HEK293 (cell line): ENCODE measurements around the gene ZNF423.

ENCODE experiments used
- CTCF ChIA-PET: fragments of 350-600 bp; formaldehyde crosslinking; extraction: SDS; loops from one replicate; lab custom pipeline; 2021; ENCODE audit warnings: antibody characterized with exemption; lab: Yijun Ruan, JAX
- POLR2A ChIA-PET: fragments of 300-600 bp; formaldehyde crosslinking; extraction: SDS; loops from one replicate; lab custom pipeline; 2020; ENCODE audit warnings: antibody characterized with exemption, inconsistent platforms; lab: Yijun Ruan, JAX
- H3K27ac ChIP-seq: fragments of 200-500 bp; sonication (Bioruptor generic); 2 replicates; pipeline ENCODE4 v1.5.1; 2014; ENCODE audit warnings: low read depth, low read length, control low read depth, inconsistent platforms; ENCODE audit errors: extremely low read depth
- H3K36me3 ChIP-seq, 2 experiments: fragments of 200-500 bp in 1 of 2; sonication (Bioruptor generic) in 1 of 2; 1 replicate in 1 of 2; 2 replicates in 1 of 2; pipeline ENCODE4 v1.5.1; 2014 to 2017; ENCODE audit warnings: inconsistent platforms in 2 of 2, low read length in 2 of 2; ENCODE audit not compliant: control insufficient read depth in 2 of 2, insufficient read depth in 1 of 2
- H3K4me1 ChIP-seq: fragments of 200-500 bp; sonication (Bioruptor generic); 2 replicates; pipeline ENCODE4 v1.5.1; 2014; ENCODE audit warnings: mild to moderate bottlenecking, low read length, inconsistent platforms; ENCODE audit not compliant: control insufficient read depth, insufficient read depth
- H3K4me3 ChIP-seq: 2 replicates; pipeline ENCODE4 v1.5.1; 2011; ENCODE audit warnings: low read depth, mild to moderate bottlenecking, control low read depth, low read length, moderate library complexity
- H3K9me3 ChIP-seq: fragments of 200-500 bp; sonication (Bioruptor generic); 2 replicates; pipeline ENCODE4 v1.5.1; 2014; ENCODE audit warnings: low read depth, low read length, inconsistent platforms; ENCODE audit not compliant: control insufficient read depth, insufficient read depth
- EGR2 ChIP-seq: fragments of 450-650 bp; formaldehyde crosslinking; IDR thresholded peaks from 2 replicates; pipeline ENCODE4 v1.5.1; 2016; ENCODE audit warnings: low read depth, missing biosample characterization, missing genetic modification characterization
- FEZF1 ChIP-seq: fragments of 450-650 bp; formaldehyde crosslinking; IDR thresholded peaks from 2 replicates; pipeline ENCODE4 v1.5.1; 2016; ENCODE audit warnings: missing biosample characterization, missing genetic modification characterization
- GLI2 ChIP-seq: fragments of 450-650 bp; formaldehyde crosslinking; IDR thresholded peaks from 2 replicates; pipeline ENCODE4; 2017; ENCODE audit warnings: missing biosample characterization, missing genetic modification characterization, low read depth, borderline replicate concordance
- IKZF3 ChIP-seq: fragments of 450-650 bp; IDR thresholded peaks from 2 replicates; pipeline ENCODE4 v1.5.0; 2018; ENCODE audit warnings: missing biosample characterization, mild to moderate bottlenecking, missing genetic modification characterization, moderate library complexity
- KLF9 ChIP-seq: fragments of 450-650 bp; formaldehyde crosslinking; IDR thresholded peaks from 2 replicates; pipeline ENCODE4 v1.5.1; 2016; ENCODE audit warnings: missing biosample characterization, missing genetic modification characterization, low read depth
- MYNN ChIP-seq: fragments of 450-650 bp; formaldehyde crosslinking; IDR thresholded peaks from 2 replicates; pipeline ENCODE4 v1.5.1; 2016; ENCODE audit warnings: missing biosample characterization, missing genetic modification characterization, borderline replicate concordance
- SCRT2 ChIP-seq: fragments of 450-650 bp; formaldehyde crosslinking; IDR thresholded peaks from 2 replicates; pipeline ENCODE4 v1.5.1; 2016; ENCODE audit warnings: missing biosample characterization, missing genetic modification characterization
- TCF7L2 ChIP-seq: IDR thresholded peaks from 2 replicates; pipeline ENCODE4 v1.6.1; 2011; ENCODE audit warnings: low read depth, mild to moderate bottlenecking, inconsistent platforms, low read length, moderate library complexity, borderline replicate concordance
- ZBTB48 ChIP-seq: fragments of 450-650 bp; formaldehyde crosslinking; IDR thresholded peaks from 2 replicates; pipeline ENCODE4 v1.5.1; 2016; ENCODE audit warnings: missing biosample characterization, missing genetic modification characterization
- ZBTB8A ChIP-seq: fragments of 450-650 bp; formaldehyde crosslinking; IDR thresholded peaks from 2 replicates; pipeline ENCODE4 v1.5.1; 2016; ENCODE audit warnings: missing biosample characterization, missing genetic modification characterization
- ZNF10 ChIP-seq: fragments of 450-650 bp; formaldehyde crosslinking; IDR thresholded peaks from 2 replicates; pipeline ENCODE4 v1.5.1; 2017; ENCODE audit warnings: missing biosample characterization, missing genetic modification characterization
- ZNF133 ChIP-seq: fragments of 450-650 bp; formaldehyde crosslinking; IDR thresholded peaks from 2 replicates; pipeline ENCODE4 v1.5.1; 2016; ENCODE audit warnings: missing biosample characterization, missing genetic modification characterization
- ZNF202 ChIP-seq: fragments of 450-650 bp; formaldehyde crosslinking; IDR thresholded peaks from 2 replicates; pipeline ENCODE4 v1.5.1; 2016; ENCODE audit warnings: missing biosample characterization, missing genetic modification characterization, borderline replicate concordance
- ZNF266 ChIP-seq: fragments of 450-650 bp; formaldehyde crosslinking; IDR thresholded peaks from 2 replicates; pipeline ENCODE4 v1.5.1; 2016; ENCODE audit warnings: missing biosample characterization, missing genetic modification characterization, low read depth
- ZNF274 ChIP-seq, 2 experiments: fragments of 200-500 bp in 1 of 2; fragments of 450-650 bp in 1 of 2; sonication (Bioruptor generic) in 1 of 2; formaldehyde crosslinking in 1 of 2; IDR thresholded peaks; 2 replicates each; pipeline versions ENCODE4 v1.5.1 to v1.6.1; 2014 to 2016; ENCODE audit warnings: borderline replicate concordance in 1 of 2, inconsistent platforms in 1 of 2, low read length in 1 of 2, missing biosample characterization in 1 of 2, missing genetic modification characterization in 1 of 2
- ZNF426 ChIP-seq: fragments of 450-650 bp; formaldehyde crosslinking; IDR thresholded peaks from 2 replicates; pipeline ENCODE4 v1.5.1; 2017; ENCODE audit warnings: missing biosample characterization, missing genetic modification characterization, mild to moderate bottlenecking, inconsistent platforms, moderate library complexity
- ZNF501 ChIP-seq: fragments of 450-650 bp; formaldehyde crosslinking; IDR thresholded peaks from 2 replicates; pipeline ENCODE4 v1.5.1; 2016; ENCODE audit warnings: missing biosample characterization, missing genetic modification characterization
- ZNF514 ChIP-seq: fragments of 450-650 bp; formaldehyde crosslinking; IDR thresholded peaks from 2 replicates; pipeline ENCODE4 v1.5.1; 2016; ENCODE audit warnings: missing biosample characterization, missing genetic modification characterization
- ZNF549 ChIP-seq: fragments of 450-650 bp; IDR thresholded peaks from 2 replicates; pipeline ENCODE4 v1.5.1; 2018; ENCODE audit warnings: missing biosample characterization, missing genetic modification characterization, mild to moderate bottlenecking, inconsistent platforms, moderate library complexity
- ZNF621 ChIP-seq: fragments of 450-650 bp; formaldehyde crosslinking; IDR thresholded peaks from 2 replicates; pipeline ENCODE4 v1.5.1; 2017; ENCODE audit warnings: missing biosample characterization, missing genetic modification characterization
- ZNF623 ChIP-seq: fragments of 450-650 bp; formaldehyde crosslinking; IDR thresholded peaks from 2 replicates; pipeline ENCODE4 v1.5.1; 2016; ENCODE audit warnings: missing biosample characterization, missing genetic modification characterization
- ZNF624 ChIP-seq: fragments of 450-650 bp; formaldehyde crosslinking; IDR thresholded peaks from 2 replicates; pipeline ENCODE4 v1.5.1; 2017; ENCODE audit warnings: missing biosample characterization, missing genetic modification characterization
- ZNF701 ChIP-seq: fragments of 450-650 bp; formaldehyde crosslinking; IDR thresholded peaks from 2 replicates; pipeline ENCODE4 v1.5.1; 2016; ENCODE audit warnings: missing biosample characterization, missing genetic modification characterization
- ZNF791 ChIP-seq: fragments of 450-650 bp; formaldehyde crosslinking; IDR thresholded peaks from 2 replicates; pipeline ENCODE4 v1.5.1; 2016; ENCODE audit warnings: missing biosample characterization, missing genetic modification characterization
- ZNF830 ChIP-seq: fragments of 450-650 bp; IDR thresholded peaks from 2 replicates; pipeline ENCODE4 v1.5.0; 2018; ENCODE audit warnings: missing biosample characterization, missing genetic modification characterization, low read depth, mild to moderate bottlenecking, moderate library complexity
- ZNF843 ChIP-seq: fragments of 450-650 bp; formaldehyde crosslinking; IDR thresholded peaks from 2 replicates; pipeline ENCODE4 v1.5.1; 2016; ENCODE audit warnings: missing biosample characterization, missing genetic modification characterization
- TF ChIP-seq, protein P1 (sequence below): fragments of 450-650 bp; formaldehyde crosslinking; conservative IDR thresholded peaks from 2 replicates; pipeline ENCODE4 v1.5.1; 2016; ENCODE audit warnings: low read depth, missing biosample characterization, missing genetic modification characterization
- TF ChIP-seq, protein P2 (sequence below): fragments of 450-650 bp; formaldehyde crosslinking; optimal IDR thresholded peaks from 2 replicates; pipeline ENCODE3; 2016; ENCODE audit warnings: missing biosample characterization, mild to moderate bottlenecking, missing genetic modification characterization
- TF ChIP-seq, protein P3 (sequence below): fragments of 450-650 bp; formaldehyde crosslinking; IDR thresholded peaks from 2 replicates; pipeline ENCODE4; 2016; ENCODE audit warnings: missing biosample characterization, missing genetic modification characterization

ZNF423 gene

DNA sequence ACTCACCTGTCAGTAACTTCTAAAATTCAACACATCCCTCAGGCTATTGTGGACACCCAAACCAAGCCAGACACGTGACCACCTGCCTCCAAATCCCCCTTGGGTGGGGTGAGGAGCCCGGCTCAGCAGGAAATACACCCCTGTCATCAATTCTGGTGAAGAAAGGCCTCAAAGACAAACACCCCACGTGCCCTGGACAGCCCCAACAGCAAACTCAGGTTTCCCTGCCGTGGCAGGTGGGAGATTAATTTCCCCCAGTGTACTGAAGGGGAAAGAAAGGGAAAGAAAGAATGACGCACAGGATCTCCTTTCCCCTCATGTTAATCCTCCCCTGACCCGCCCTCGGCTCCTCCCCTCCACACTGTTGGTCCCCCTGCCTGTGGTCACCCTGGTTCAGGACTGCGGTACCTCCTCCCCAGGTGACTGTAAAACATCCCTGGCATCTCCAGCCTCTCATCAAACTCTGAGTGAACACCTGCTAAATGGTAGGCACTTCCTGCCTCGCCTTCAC lies 98.3 kb downstream of the ZNF423 start:
- H3K36me3 ChIP-seq: no peaks in the 10 kb centered on the region
- no peak overlapping the region for H3K27ac ChIP-seq
- ChIA-PET POLR2A (no interaction called here), CTCF (interaction anchor here (0.7 to 1.0 kb wide), 3 partner anchors 16 to 165 kb away, joined by 3 to 4 read pairs (median 4); no protein-coding TSS in a partner anchor)
- H3K9me3 ChIP-seq: no peaks in the 10 kb centered on the region
- H3K4me1 ChIP-seq: 0 out of 2 replicates have a peak, but pooled peaks cover 2% of the 10 kb centered on the region
- TF ChIP-seq SCRT2 (tag by site-specific recombination): no peak
- TF ChIP-seq ZNF266 (tag by site-specific recombination): no peak
- TF ChIP-seq ZNF10 (tag by site-specific recombination): no peak
- TF ChIP-seq ZNF624: no peak
- no peak for TF ChIP-seq ZNF501
- TF ChIP-seq ZNF621 (tag by site-specific recombination): no peak
- no peak for TF ChIP-seq ZBTB48 (tag by site-specific recombination)
- no peak for TF ChIP-seq FEZF1 (tag by site-specific recombination)
- TF ChIP-seq, protein P1, sequence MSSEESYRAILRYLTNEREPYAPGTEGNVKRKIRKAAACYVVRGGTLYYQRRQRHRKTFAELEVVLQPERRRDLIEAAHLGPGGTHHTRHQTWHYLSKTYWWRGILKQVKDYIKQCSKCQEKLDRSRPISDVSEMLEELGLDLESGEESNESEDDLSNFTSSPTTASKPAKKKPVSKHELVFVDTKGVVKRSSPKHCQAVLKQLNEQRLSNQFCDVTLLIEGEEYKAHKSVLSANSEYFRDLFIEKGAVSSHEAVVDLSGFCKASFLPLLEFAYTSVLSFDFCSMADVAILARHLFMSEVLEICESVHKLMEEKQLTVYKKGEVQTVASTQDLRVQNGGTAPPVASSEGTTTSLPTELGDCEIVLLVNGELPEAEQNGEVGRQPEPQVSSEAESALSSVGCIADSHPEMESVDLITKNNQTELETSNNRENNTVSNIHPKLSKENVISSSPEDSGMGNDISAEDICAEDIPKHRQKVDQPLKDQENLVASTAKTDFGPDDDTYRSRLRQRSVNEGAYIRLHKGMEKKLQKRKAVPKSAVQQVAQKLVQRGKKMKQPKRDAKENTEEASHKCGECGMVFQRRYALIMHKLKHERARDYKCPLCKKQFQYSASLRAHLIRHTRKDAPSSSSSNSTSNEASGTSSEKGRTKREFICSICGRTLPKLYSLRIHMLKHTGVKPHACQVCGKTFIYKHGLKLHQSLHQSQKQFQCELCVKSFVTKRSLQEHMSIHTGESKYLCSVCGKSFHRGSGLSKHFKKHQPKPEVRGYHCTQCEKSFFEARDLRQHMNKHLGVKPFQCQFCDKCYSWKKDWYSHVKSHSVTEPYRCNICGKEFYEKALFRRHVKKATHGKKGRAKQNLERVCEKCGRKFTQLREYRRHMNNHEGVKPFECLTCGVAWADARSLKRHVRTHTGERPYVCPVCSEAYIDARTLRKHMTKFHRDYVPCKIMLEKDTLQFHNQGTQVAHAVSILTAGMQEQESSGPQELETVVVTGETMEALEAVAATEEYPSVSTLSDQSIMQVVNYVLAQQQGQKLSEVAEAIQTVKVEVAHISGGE (tag by site-specific recombination): no peak
- TF ChIP-seq ZNF426 (tag by site-specific recombination): no peak
- TF ChIP-seq, protein P2, sequence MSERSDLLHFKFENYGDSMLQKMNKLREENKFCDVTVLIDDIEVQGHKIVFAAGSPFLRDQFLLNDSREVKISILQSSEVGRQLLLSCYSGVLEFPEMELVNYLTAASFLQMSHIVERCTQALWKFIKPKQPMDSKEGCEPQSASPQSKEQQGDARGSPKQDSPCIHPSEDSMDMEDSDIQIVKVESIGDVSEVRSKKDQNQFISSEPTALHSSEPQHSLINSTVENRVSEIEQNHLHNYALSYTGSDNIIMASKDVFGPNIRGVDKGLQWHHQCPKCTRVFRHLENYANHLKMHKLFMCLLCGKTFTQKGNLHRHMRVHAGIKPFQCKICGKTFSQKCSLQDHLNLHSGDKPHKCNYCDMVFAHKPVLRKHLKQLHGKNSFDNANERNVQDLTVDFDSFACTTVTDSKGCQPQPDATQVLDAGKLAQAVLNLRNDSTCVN (tag by site-specific recombination): no peak
- no peak for TF ChIP-seq ZNF514
- TF ChIP-seq ZNF133 (tag by site-specific recombination): no peak
- TF ChIP-seq KLF9: no peak
- TF ChIP-seq IKZF3 (tag by site-specific recombination): no peak
- TF ChIP-seq ZNF274 (IDR thresholded peaks at IDR 0.05; ENCODE audit: low read length): no peak
- no peak for TF ChIP-seq ZNF274 (tag by site-specific recombination; IDR thresholded peaks at IDR 0.05; ENCODE audit: borderline replicate concordance)
- no peak overlapping the region for H3K4me3 ChIP-seq

DNA sequence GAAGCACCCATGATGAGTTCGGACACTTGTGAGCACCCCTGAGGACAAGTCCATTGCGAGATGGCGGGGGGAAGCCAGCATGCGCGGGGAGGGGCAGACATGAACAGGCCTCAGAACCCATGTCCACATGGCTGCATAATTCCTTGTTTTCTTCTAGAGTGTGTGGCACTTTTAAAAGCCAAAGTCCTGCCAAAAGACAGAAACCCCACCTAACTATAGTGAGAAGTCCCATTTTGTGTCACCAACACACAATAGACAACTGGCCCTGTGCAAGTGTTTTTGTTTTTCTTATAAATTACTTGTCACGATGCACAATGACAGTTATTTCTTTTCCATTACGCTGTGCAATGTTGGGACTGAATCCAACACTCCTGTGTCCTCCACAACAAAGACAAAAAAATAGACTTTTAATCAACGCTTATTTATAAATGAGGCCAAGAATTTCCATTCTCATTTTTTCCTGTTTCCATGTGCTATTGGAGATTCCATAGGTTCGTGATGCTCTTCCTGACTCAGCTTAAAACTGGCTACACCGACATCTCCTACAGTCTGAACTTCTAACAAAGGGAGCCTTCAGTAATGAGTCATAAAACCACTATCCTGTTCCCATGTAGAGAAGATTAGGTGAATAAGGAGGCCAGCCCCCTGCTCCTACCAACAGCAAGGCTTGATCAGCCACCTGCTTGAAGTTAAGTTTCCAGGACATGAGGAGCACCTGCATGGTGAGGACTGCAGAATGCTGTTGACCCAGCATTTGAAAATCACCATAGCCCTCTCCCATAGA lies 98.9 kb downstream of the ZNF423 start:
- ChIA-PET POLR2A (no interaction called here), CTCF (no interaction called here)
- no peak overlapping the region for H3K4me3 ChIP-seq
- no peaks in the 10 kb centered on the region for H3K36me3 ChIP-seq
- no peaks in the 10 kb centered on the region for H3K9me3 ChIP-seq
- no peak overlapping the region for H3K27ac ChIP-seq
- H3K4me1 ChIP-seq: 0 out of 2 replicates have a peak, but pooled peaks cover 2% of the 10 kb centered on the region
- TF ChIP-seq ZNF10 (tag by site-specific recombination): no peak
- TF ChIP-seq ZNF830 (tag by site-specific recombination): no peak
- no peak for TF ChIP-seq MYNN
- TF ChIP-seq ZNF202 (tag by site-specific recombination): no peak
- TF ChIP-seq ZNF701: no peak
- TF ChIP-seq TCF7L2: no peak
- no peak for TF ChIP-seq ZBTB8A (tag by site-specific recombination)
- TF ChIP-seq, protein P3, sequence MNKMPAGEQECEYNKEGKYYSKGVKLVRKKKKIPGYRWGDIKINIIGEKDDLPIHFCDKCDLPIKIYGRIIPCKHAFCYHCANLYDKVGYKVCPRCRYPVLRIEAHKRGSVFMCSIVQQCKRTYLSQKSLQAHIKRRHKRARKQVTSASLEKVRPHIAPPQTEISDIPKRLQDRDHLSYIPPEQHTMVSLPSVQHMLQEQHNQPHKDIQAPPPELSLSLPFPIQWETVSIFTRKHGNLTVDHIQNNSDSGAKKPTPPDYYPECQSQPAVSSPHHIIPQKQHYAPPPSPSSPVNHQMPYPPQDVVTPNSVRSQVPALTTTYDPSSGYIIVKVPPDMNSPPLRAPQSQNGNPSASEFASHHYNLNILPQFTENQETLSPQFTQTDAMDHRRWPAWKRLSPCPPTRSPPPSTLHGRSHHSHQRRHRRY (tag by site-specific recombination): no peak
- no peak for TF ChIP-seq GLI2 (tag by site-specific recombination)
- no peak for TF ChIP-seq ZNF623
- TF ChIP-seq ZNF791 (tag by site-specific recombination): no peak
- no peak for TF ChIP-seq ZNF549
- no peak for TF ChIP-seq ZNF843 (tag by site-specific recombination)
- TF ChIP-seq EGR2 (tag by site-specific recombination): no peak
